ENCODE data around the gene PCDH9. TPM values are rescaled to one million over a fixed set of nuclear protein-coding genes. Genes with fewer than 3 reads are reported as not detected.
A peak's percentile ranks its signal among the peaks of the same experiment; 100 is the strongest.

Gene PCDH9
- total and polyA plus RNA-seq, 2 experiments from 2014 or later = 0.56 to 0.76 TPM

GRCh38 chr13:67120872-67121531 lies 109.1 kb downstream of the PCDH9 start:
- no peak overlapping the region for H3K27ac ChIP-seq
- in situ Hi-C loops (cut with MboI) = no loop called here
- no peaks in the 10 kb centered on the region for H3F3A ChIP-seq (ENCODE audit: insufficient read depth)
- no peaks in the 10 kb centered on the region for H3K4me1 ChIP-seq (ENCODE audit: insufficient read depth)
- no peak overlapping the region for H2AFZ ChIP-seq
- no peak overlapping the region for H3K4me2 ChIP-seq (ENCODE audit: unreplicated experiment)
- H4K20me1 ChIP-seq (ENCODE audit: insufficient read depth) = no peaks in the 10 kb centered on the region
- H3K79me2 ChIP-seq (ENCODE audit: insufficient read depth) = no peaks in the 10 kb centered on the region
- no peak for TF ChIP-seq EZH2phosphoT487 (IDR thresholded peaks at IDR 0.05; ENCODE audit: insufficient read depth, low read depth)
- no peak for TF ChIP-seq EZH2 (IDR thresholded peaks at IDR 0.05; ENCODE audit: insufficient read depth, poor library complexity, severe bottlenecking)
- H3K36me3 ChIP-seq (ENCODE audit: low read depth) = no peaks in the 10 kb centered on the region
- no peak overlapping the region for H3K9ac ChIP-seq
- no peak overlapping the region for H3K4me3 ChIP-seq
- DNase-seq = no peak
- H3K27me3 ChIP-seq (replicated peaks; ENCODE audit: insufficient read depth) = no peaks in the 10 kb centered on the region
- H3K9me2 ChIP-seq (ENCODE audit: insufficient read depth) = no peaks in the 10 kb centered on the region
- no peaks in the 10 kb centered on the region for H3K9me3 ChIP-seq (ENCODE audit: low read depth)
- 42 to 53% methylated on average over 6 of the region's 6 CpGs for WGBS, 2 experiments (ENCODE audit: low coverage in 1 of 2, low lambda C conversion rate in 2 of 2, missing lambda C conversion rate in 2 of 2)

GRCh38 chr13:67119481-67119894 lies 110.6 kb downstream of the PCDH9 start:
- H3K79me2 ChIP-seq (ENCODE audit: insufficient read depth) = no peaks in the 10 kb centered on the region
- H3K36me3 ChIP-seq (ENCODE audit: low read depth) = no peaks in the 10 kb centered on the region
- DNase-seq = peak; percentile 20
- H3K4me3 ChIP-seq = no peak overlapping the region
- no peaks in the 10 kb centered on the region for H3K9me2 ChIP-seq (ENCODE audit: insufficient read depth)
- no peaks in the 10 kb centered on the region for H3K4me1 ChIP-seq (ENCODE audit: insufficient read depth)
- no peak overlapping the region for H2AFZ ChIP-seq
- TF ChIP-seq EZH2phosphoT487 (IDR thresholded peaks at IDR 0.05; ENCODE audit: insufficient read depth, low read depth) = no peak
- TF ChIP-seq EZH2 (IDR thresholded peaks at IDR 0.05; ENCODE audit: insufficient read depth, poor library complexity, severe bottlenecking) = no peak
- no peak overlapping the region for H3K4me2 ChIP-seq (ENCODE audit: unreplicated experiment)
- no peak overlapping the region for H3K27ac ChIP-seq
- no peaks in the 10 kb centered on the region for H3K27me3 ChIP-seq (replicated peaks; ENCODE audit: insufficient read depth)
- no peak overlapping the region for H3K9ac ChIP-seq
- no peaks in the 10 kb centered on the region for H3F3A ChIP-seq (ENCODE audit: insufficient read depth)
- in situ Hi-C loops (cut with MboI) = no loop called here
- H3K9me3 ChIP-seq (ENCODE audit: low read depth) = no peaks in the 10 kb centered on the region
- no peaks in the 10 kb centered on the region for H4K20me1 ChIP-seq (ENCODE audit: insufficient read depth)
- WGBS, 2 experiments (ENCODE audit: low coverage in 1 of 2, low lambda C conversion rate in 2 of 2, missing lambda C conversion rate in 2 of 2) = 19 to 22% methylated on average over 1 of the region's 1 CpG

GRCh38 chr13:67118277-67118676 lies 111.9 kb downstream of the PCDH9 start:
- no peak for TF ChIP-seq EZH2 (IDR thresholded peaks at IDR 0.05; ENCODE audit: insufficient read depth, poor library complexity, severe bottlenecking)

GRCh38 chr13:67117010-67117550 lies 113.1 kb downstream of the PCDH9 start:
- Histone ChIP-seq H3K9ac (no peak overlapping the region), H3K79me2 (ENCODE audit: insufficient read depth) (no peaks in the 10 kb centered on the region), H3K27ac (no peak overlapping the region), H3K9me3 (ENCODE audit: low read depth) (no peaks in the 10 kb centered on the region), H2AFZ (no peak overlapping the region), H3K9me2 (ENCODE audit: insufficient read depth) (no peaks in the 10 kb centered on the region), H4K20me1 (ENCODE audit: insufficient read depth) (no peaks in the 10 kb centered on the region), H3K4me2 (ENCODE audit: unreplicated experiment) (no peak overlapping the region), H3K27me3 (replicated peaks; ENCODE audit: insufficient read depth) (no peaks in the 10 kb centered on the region), H3K36me3 (ENCODE audit: low read depth) (no peaks in the 10 kb centered on the region), H3K4me1 (ENCODE audit: insufficient read depth) (no peaks in the 10 kb centered on the region), H3F3A (ENCODE audit: insufficient read depth) (no peaks in the 10 kb centered on the region), H3K4me3 (no peak overlapping the region)
- in situ Hi-C loops (cut with MboI) = no loop called here
- WGBS, 2 experiments (ENCODE audit: low coverage in 1 of 2, low lambda C conversion rate in 2 of 2, missing lambda C conversion rate in 2 of 2) = 14 to 20% methylated on average over 3 of the region's 3 CpGs
- TF ChIP-seq EZH2phosphoT487 (IDR thresholded peaks at IDR 0.05; ENCODE audit: insufficient read depth, low read depth) = no peak
- no peak for TF ChIP-seq EZH2 (IDR thresholded peaks at IDR 0.05; ENCODE audit: insufficient read depth, poor library complexity, severe bottlenecking)
- DNase-seq = no peak

More at GRCh38 chr13:67118277-67118676, 111.9 kb downstream of the PCDH9 start:
- Histone ChIP-seq H3K9me2 (ENCODE audit: insufficient read depth) (no peaks in the 10 kb centered on the region), H3K4me2 (ENCODE audit: unreplicated experiment) (no peak overlapping the region), H3F3A (ENCODE audit: insufficient read depth) (no peaks in the 10 kb centered on the region), H2AFZ (no peak overlapping the region), H3K36me3 (ENCODE audit: low read depth) (no peaks in the 10 kb centered on the region), H3K27me3 (replicated peaks; ENCODE audit: insufficient read depth) (no peaks in the 10 kb centered on the region), H3K27ac (no peak overlapping the region), H3K4me3 (no peak overlapping the region), H3K9me3 (ENCODE audit: low read depth) (no peaks in the 10 kb centered on the region), H3K4me1 (ENCODE audit: insufficient read depth) (no peaks in the 10 kb centered on the region), H4K20me1 (ENCODE audit: insufficient read depth) (no peaks in the 10 kb centered on the region), H3K79me2 (ENCODE audit: insufficient read depth) (no peaks in the 10 kb centered on the region), H3K9ac (no peak overlapping the region)
- no peak for DNase-seq
- WGBS, 2 experiments (ENCODE audit: low coverage in 1 of 2, low lambda C conversion rate in 2 of 2, missing lambda C conversion rate in 2 of 2) = 5 to 24% methylated on average over 1 of the region's 1 CpG
- in situ Hi-C loops (cut with MboI) = no loop called here
